Epidermal melanocyte (primary cell): ENCODE data around the gene TSBP1.

Experiments
- DNase-seq: peaks from one replicate; pipeline ENCODE4 v3.0.0; 2011; ENCODE audit warnings: low spot score; ENCODE audit not compliant: insufficient read length

Gene TSBP1, protein sequence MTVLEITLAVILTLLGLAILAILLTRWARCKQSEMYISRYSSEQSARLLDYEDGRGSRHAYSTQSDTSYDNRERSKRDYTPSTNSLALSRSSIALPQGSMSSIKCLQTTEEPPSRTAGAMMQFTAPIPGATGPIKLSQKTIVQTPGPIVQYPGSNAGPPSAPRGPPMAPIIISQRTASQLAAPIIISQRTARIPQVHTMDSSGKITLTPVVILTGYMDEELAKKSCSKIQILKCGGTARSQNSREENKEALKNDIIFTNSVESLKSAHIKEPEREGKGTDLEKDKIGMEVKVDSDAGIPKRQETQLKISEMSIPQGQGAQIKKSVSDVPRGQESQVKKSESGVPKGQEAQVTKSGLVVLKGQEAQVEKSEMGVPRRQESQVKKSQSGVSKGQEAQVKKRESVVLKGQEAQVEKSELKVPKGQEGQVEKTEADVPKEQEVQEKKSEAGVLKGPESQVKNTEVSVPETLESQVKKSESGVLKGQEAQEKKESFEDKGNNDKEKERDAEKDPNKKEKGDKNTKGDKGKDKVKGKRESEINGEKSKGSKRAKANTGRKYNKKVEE

GRCh38 chr6:32371803-32372202 is at the start of gene TSBP1:
TSBP1 (minus strand) TSS chr6:32371903; CDS start chr6:32371706, 197 bp downstream.
- DNase-seq, result no peak

- DNase-seq, result no peak
Observed at GRCh38 chr6:32416036-32416435, 44.3 kb upstream of the TSBP1 start.

DNA sequence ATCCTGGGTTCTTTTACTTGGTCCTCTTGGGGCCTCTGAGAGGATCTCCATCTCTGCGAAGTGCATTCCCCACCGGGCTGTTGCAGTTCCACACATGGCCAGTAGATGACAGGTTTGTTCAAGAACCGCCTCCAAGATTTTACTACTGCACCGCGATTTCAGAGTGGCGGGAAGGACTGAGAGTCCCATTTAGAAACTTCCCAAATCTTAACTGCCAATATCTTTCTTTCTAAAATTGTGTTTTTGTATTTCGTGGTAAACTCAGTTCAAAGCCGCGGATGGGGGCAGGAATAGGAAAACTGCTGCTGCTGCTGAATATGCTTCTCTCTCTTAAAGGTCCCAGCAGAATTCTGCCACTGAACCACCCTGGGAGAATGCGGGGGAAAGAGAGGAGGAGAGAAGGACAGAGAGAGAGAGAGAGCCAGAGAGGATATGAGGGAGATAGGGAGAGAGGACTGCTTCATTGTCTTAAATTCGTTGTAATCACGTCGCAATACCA is 43.9 kb upstream of the TSBP1 start:
- no peak for DNase-seq

DNA sequence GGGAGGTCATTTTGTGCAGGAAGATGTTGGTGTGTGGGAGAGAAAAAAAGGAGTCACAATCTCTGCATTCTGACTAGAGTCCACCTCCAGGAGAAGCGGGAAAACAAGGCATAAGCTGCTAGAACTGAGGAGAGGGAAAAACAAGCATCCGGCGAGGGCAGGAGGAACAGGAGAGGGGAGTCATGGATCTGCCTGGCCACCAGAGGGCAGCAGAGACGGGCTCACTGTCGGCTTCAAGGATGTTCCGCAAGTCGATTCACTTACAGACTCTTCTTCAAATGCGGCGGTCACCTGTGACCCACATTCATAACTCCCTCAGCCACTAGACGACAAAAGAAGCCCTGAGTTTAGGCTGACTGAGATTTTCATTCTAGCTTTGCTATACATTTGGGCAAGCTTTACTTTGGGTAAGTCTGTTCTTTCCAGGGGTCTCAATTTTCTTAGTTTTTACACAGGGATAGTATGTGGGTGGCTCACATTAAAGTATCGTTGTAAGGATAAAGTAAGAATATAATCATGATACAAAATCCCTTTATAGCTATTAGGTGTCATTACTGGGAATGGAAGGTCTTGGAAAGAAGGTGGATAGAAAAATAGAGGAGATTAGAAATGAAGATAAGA is 41.8 kb upstream of the TSBP1 start:
- peak; percentile 71 for DNase-seq

GRCh38 chr6:32411566-32412327 is 40.0 kb upstream of the TSBP1 start:
- DNase-seq, result no peak

- no peak for DNase-seq
Observed at GRCh38 chr6:32410906-32411305, 39.2 kb upstream of the TSBP1 start.

- no peak for DNase-seq
Observed at GRCh38 chr6:32406857-32407256, 35.2 kb upstream of the TSBP1 start, which contains the start of gene BTNL2. BTNL2 (minus strand) TSS chr6:32407181; CDS start chr6:32407123, 58 bp downstream.

GRCh38 chr6:32406197-32406596 is 34.5 kb upstream of the TSBP1 start:
- no peak for DNase-seq

DNA sequence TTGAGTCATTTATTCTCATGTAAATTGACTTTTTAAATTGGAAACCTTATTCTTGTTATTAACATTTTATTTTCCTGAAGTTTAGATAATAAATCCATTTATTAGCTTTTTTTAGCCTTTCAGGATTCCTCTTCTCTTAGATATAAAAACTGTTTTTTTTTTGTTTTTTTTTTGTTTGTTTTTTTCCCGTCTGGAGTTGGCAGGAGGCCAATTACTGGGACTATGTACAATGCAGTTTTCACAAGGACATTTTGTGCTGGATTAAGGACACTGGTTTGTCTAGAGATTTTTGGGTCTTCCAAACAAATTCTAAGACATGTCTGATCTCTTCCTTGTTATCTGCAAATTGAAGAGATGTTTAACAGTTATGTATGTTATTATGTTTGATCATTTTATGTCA is 34.0 kb upstream of the TSBP1 start:
- no peak for DNase-seq

DNA sequence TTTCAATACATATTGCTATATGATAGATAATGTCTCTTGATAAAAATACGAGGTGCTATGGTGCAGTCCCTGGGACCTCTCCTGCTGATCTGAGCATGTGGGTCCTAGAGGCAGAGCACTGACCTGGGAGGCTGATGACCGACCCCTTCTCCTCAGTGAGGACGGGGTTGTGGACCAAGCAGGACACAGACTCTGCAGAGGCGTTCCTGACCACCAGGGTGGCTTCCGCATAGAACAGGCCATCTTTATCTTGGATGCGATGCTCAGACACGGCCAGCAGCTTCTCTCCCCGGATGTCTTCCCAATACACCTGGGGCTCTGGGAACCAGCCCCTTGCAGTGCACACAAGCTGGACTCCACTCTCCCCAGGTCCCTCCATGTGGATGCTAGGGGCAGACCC is 31.1 kb upstream of the TSBP1 start:
- DNase-seq, result no peak

- no peak for DNase-seq
Observed at GRCh38 chr6:32401284-32401963, 29.7 kb upstream of the TSBP1 start.

DNA sequence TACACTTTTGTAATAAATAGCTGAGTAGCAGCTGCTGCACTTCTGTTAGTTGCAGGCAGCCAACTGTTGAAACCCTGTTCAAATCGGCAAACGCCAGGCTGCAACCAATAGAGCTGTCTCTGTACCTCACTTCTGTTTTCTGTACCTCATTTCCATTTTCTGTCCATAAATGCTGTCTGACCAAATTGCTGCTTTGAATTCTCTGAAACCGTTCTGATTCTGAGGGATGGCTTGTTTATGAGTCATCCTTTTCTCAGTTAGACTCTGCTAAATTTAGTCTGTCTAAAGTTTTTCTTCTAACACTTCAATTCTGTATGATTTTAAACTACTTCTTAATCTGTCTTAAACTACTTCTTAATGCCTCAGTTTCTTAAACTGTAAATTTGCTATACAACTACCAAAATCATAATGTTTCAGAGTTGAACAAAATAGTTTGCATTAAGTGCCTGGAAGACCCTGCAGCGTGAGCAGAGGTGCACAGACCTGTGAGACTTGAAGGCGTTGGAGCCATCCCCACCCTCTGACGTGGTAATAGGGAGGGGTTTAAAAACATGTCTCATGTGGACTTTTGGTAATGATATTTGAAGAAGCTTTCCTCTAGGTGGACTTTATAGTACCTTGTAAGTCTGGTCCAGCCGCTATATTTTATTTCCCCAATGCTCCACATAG is 25.7 kb upstream of the TSBP1 start:
- no peak for DNase-seq

GRCh38 chr6:32396028-32396427 is 24.3 kb upstream of the TSBP1 start:
- DNase-seq, result no peak

- no peak for DNase-seq
Observed at GRCh38 chr6:32393665-32394420, 22.1 kb upstream of the TSBP1 start.

GRCh38 chr6:32391505-32391904 is 19.8 kb upstream of the TSBP1 start:
- DNase-seq, result no peak

DNA sequence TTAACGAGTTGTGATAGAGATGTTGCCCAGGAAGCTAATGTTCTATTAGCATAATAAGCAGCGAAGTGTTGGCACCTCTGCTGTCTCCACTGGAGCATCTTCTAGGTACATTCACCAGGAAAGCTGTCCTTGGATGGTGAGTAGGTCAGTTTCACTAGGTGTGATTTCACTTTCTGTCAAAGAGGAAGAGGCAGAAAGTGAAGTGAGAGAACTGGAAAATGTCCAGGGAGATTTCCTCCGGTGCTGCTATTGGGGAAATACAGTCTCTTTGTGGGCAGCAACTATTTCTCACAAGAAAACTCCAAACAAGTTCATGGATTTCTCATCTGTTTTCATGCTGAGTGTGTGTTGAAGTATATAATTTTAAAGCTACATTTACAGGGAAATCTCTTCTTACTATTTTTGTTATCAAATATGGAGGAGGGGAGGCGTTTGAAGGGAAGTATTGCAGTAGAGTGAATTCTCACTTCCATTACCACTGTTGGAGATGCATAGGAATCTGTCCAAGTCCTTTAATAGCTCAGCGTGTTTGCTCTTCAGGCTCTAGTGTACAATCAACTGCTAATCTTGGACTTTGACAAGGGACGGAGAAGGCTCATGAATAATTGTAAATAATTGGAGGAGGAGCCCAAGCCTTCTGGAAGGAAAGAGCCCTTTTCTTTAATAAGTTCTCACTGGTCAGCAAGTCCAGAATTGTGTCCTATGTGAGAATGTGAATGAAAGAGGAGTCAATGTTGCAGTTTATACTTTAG is 16.1 kb upstream of the TSBP1 start:
- DNase-seq, result no peak

DNA sequence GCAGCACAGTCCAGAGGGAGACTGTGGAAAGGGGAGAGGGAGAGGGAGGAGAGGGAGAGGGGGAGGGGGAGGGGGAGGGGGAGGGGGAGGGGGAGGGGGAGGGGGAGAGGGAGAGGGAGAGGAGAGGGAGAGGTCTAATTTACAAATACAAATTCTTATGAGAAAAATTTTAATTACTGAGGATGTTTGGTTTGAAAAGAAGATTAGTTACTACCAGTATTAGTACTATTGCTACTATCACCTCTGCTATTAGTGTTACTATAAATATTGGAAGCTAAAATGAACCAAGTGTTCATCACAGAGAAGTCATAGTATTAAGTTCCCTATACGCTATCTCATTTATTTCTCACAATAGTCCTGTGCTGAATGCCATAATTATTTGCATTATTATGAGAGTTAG is 14.3 kb upstream of the TSBP1 start:
- no peak for DNase-seq

GRCh38 chr6:32382757-32383420 is 11.2 kb upstream of the TSBP1 start:
- no peak for DNase-seq

DNA sequence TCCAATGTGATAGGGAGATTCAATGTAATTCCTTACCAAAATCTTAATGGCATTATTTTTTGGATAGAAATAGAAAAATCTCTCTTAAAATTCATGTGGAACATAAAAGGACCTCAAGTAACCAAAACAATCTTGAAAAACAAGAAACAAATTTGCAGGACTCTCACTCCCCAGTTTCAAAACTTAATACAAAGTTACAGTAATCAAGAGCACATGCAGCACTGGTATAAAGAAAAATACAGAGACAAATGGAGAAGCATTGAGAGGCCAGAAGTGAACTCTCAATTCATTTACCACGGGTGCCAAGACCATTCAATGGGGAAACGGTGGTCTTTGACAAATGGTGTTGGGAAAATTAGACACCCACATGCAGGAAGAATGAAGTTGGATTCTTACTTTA is 7.8 kb upstream of the TSBP1 start:
- no peak for DNase-seq
